Pancreas (tissue), 10 donors: ENCODE measurements around the gene F7. TPM values are rescaled to one million over a fixed set of nuclear protein-coding genes. Genes with fewer than 3 reads are reported as not detected.

Experiments used
- ATAC-seq, 4 donors: fragments of 200-7000 bp; cut with Tn5 transposase; one replicate each; pipeline versions ENCODE4 v1.8.0 to v1.9.1; 2020; ENCODE audit warnings: mild to moderate bottlenecking in 4 of 4, moderate library complexity in 4 of 4
- DNase-seq, 6 donors: peaks; one replicate each; pipeline ENCODE4 v3.0.0-alpha.2; 2020
- FAIRE-seq: peaks from 2 replicates; lab custom pipeline; 2012; peaks lifted over from hg19 to GRCh38; lab: Jason Lieb, UNC
- H3K27ac ChIP-seq, 4 donors: fragments of 200-600 bp; sonication (generic); 1 replicate in 3 of 4; 2 replicates in 1 of 4; pipeline versions ENCODE4 v1.5.0 to v1.8.0; 2020
- H3K27me3 ChIP-seq, 4 donors: fragments of 200-600 bp; one replicate each; pipeline ENCODE4 v1.8.0; 2021
- H3K36me3 ChIP-seq, 3 donors: fragments of 200-600 bp; sonication (generic) in 1 of 3; one replicate each; pipeline versions ENCODE4 v1.5.0 to v1.8.0; 2020 to 2021
- H3K4me1 ChIP-seq, 3 donors: fragments of 200-600 bp; one replicate each; pipeline ENCODE4 v1.8.0; 2021
- H3K4me3 ChIP-seq, 4 donors: fragments of 200-600 bp; sonication (generic) in 2 of 4; one replicate each; pipeline versions ENCODE4 v1.5.0 to v1.8.0; 2020 to 2021
- H3K9me3 ChIP-seq, 4 donors: fragments of 200-600 bp; one replicate each; pipeline ENCODE4 v1.8.0; 2021
- WGBS, 2 donors: extraction: QIAGEN DNeasy Blood & Tissue Kit; methylation state at CpG; one replicate each; pipeline ENCODE4 v1.1.7; 2013; 5-methylcytosine and 5-hydroxymethylcytosine counted together
- intact Hi-C, 3 donors: fragments of 100-400 bp; cut with DNase I; formaldehyde crosslinking; loops; one replicate each; pipeline versions ENCODE4 v1.11.1 to v1.14.2; 2022
- polyA plus RNA-seq, 2 donors: library from polyadenylated mRNA; stranded (reverse); fragments of 200-250 nt; gene quantifications; one replicate each; pipeline ENCODE4 v1.2.3, GENCODE V29; 2013
- total RNA-seq, 6 donors: library from RNA; stranded (reverse); fragmentation: NEBNext Ultra II Directional in 4 of 6; extraction: Animal tissue kit (Norgen Biotek cat#: 25700) in 4 of 6; gene quantifications; one replicate each; pipeline versions ENCODE4 v1.2.1 to v1.2.4, GENCODE V29; 2021 to 2023
- TF ChIP-seq, protein P1 (sequence below), 4 donors: fragments of 200-600 bp; sonication (generic) in 3 of 4; IDR thresholded peaks; one replicate each; pipeline versions ENCODE4 v1.5.0 to v1.8.0; 2021; ENCODE audit warnings: antibody characterized with exemption in 4 of 4
- donor health status: healthy with polysubstance abuse.
- donor health status: DM: no; HTN: no; CAD: no; lungs with moderate emphysema.
- donor health status: DM: no; HTN: no; CAD: no.
- donor health status: control.
- donor health status: control.
- donor health status: Bipolar disorder and iron deficiency.
- donor health status: DM: yes; HTN: yes; CAD: no.
- donor health status: DM: no; HTN: no; CAD: no.
- donor health status: DM: no; HTN: no; CAD: no.
- donor health status: DM: yes; HTN: yes; CAD: no.

Gene F7
- total and polyA plus RNA-seq, 8 donors, result 0.13 to 0.96 (median 0.23) TPM; not detected in 2

DNA sequence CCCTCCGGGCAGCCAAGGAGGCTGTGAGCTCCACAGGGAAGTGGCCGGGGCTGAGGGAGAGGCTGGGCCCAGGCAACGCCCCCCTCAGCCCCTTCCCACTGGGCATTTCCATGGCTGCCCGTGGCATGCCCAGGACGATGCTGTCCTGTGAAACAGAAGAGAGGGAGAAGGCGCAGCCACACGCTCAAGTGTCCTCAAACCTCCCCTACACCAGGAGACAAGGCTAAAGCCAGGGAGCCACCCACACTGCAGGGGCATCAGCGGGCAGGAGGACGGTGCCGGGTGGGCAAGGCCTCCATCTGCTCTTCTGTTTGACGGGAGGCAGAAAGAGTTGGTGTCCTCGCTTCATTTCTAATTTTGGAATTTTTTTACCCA, 38.7 kb downstream of the F7 start:
- TF ChIP-seq, protein P1, sequence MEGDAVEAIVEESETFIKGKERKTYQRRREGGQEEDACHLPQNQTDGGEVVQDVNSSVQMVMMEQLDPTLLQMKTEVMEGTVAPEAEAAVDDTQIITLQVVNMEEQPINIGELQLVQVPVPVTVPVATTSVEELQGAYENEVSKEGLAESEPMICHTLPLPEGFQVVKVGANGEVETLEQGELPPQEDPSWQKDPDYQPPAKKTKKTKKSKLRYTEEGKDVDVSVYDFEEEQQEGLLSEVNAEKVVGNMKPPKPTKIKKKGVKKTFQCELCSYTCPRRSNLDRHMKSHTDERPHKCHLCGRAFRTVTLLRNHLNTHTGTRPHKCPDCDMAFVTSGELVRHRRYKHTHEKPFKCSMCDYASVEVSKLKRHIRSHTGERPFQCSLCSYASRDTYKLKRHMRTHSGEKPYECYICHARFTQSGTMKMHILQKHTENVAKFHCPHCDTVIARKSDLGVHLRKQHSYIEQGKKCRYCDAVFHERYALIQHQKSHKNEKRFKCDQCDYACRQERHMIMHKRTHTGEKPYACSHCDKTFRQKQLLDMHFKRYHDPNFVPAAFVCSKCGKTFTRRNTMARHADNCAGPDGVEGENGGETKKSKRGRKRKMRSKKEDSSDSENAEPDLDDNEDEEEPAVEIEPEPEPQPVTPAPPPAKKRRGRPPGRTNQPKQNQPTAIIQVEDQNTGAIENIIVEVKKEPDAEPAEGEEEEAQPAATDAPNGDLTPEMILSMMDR (IDR thresholded peaks at IDR 0.05), result no peak
- intact Hi-C loops, result no loop called here
- Histone ChIP-seq H3K36me3 (no peaks in the 10 kb centered on the region), H3K4me3 (no peak overlapping the region), H3K4me1 (no peaks in the 10 kb centered on the region), H3K9me3 (no peaks in the 10 kb centered on the region), H3K27ac (no peak overlapping the region), H3K27me3 (no peaks in the 10 kb centered on the region)
- whole genome bisulfite sequencing, 2 donors, result 77 to 90% methylated on average over 12 of the region's 12 CpGs
- no peak for DNase-seq
- no peak for ATAC-seq
- no peak for FAIRE-seq

DNA sequence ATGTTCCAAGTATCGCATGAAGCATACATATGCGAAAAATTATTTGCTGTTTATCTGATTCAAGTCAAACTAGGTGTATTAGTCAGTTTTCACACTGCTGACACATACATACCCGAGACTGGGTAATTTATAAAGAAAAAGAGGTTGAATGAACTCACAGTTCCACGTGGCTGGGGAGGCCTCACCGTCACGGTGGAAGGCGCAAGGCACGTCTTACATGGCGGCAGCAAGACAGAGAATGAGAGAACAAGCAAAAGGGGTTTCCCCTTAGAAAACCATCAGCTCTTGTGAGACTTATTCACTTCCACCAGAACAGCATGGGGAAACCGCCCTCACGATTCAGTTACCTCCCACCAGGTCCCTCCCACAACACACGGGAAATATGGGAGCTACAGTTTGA, 39.9 kb downstream of the F7 start:
- H3K4me3 ChIP-seq, result no peak overlapping the region
- WGBS, 2 donors, result 83 to 92% methylated on average over 12 of the region's 12 CpGs

DNA sequence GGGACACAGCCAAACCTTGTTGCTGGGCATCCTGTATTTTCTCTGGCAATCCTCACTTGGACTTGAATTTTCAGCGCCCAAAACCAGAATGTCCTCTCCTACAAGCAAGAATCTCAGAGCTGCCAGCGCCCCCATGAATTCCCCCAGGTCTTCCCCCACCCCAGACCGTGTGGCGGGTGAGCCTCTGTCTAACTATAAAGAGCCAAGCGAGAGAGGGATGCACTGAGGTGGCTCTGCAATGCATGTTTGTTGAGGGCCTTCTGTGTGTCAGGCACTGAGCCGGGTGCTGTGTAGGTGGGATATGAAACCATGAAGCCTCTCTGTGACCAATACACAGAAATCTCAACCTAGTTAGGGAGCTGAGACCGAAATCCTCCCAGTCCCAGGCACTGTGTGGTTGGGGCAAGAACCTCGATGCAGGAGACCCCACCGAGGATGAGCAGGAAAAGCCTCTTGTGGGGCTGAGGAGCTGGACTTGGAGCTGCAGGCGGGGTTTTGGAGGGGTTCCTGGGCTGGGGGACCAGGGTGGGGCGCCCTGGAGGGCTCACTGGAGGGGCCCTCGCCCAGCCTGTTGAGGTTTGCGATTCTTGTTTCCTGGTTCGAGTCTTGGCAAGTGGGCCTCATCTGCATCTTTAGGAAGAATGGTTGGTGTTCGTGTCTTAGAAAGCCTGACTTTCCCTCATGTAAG, 40.5 kb downstream of the F7 start:
- TF ChIP-seq, protein P1 (IDR thresholded peaks at IDR 0.05), result no peak
- DNase-seq (no peak), ATAC-seq (no peak), FAIRE-seq (no peak)
- H3K27me3 ChIP-seq, result no peaks in the 10 kb centered on the region
- H3K27ac ChIP-seq, result no peak overlapping the region
- WGBS, 2 donors, result 79 to 90% methylated on average over 15 of the region's 15 CpGs
- intact Hi-C loops, result no loop called here
- H3K4me3 ChIP-seq, result no peak overlapping the region
- H3K36me3 ChIP-seq, result no peaks in the 10 kb centered on the region
- no peaks in the 10 kb centered on the region for H3K9me3 ChIP-seq
- H3K4me1 ChIP-seq, result no peaks in the 10 kb centered on the region

More for the DNA sequence above, 39.9 kb downstream of the F7 start:
- no peak for FAIRE-seq
- no peak for DNase-seq
- Histone ChIP-seq H3K27me3 (no peaks in the 10 kb centered on the region), H3K27ac (no peak overlapping the region), H3K36me3 (no peaks in the 10 kb centered on the region), H3K4me1 (no peaks in the 10 kb centered on the region), H3K9me3 (no peaks in the 10 kb centered on the region)
- TF ChIP-seq, protein P1 (IDR thresholded peaks at IDR 0.05), result no peak
- intact Hi-C loops, result no loop called here
- no peak for ATAC-seq

DNA sequence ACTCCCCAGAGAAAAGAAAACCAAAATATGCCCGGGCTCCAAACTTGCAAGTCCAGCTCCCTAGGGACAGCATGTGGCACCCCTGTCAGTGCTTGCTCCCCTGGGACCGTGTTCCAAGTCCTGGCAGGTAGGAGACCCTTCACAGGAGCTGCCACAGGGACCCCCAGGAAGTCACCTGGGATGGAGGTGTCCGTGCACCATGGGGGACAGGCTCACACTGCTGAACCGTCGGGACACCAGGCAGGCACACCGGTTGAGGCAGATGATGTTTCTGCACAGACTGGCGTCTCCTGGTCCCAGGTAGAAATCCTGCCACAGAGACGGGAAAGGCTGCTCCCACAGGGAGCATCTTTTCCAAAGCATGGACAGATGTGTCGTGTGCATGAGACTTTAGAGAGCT, 41.2 kb downstream of the F7 start:
- no peak for ATAC-seq
- intact Hi-C loops, result no loop called here
- FAIRE-seq, result no peak
- H3K27ac ChIP-seq, result no peak overlapping the region
- 69 to 77% methylated on average over 9 of the region's 9 CpGs for WGBS, 2 donors
- DNase-seq, result no peak
- TF ChIP-seq, protein P1 (IDR thresholded peaks at IDR 0.05), result no peak
- H3K27me3 ChIP-seq, result no peaks in the 10 kb centered on the region
- no peaks in the 10 kb centered on the region for H3K4me1 ChIP-seq
- no peaks in the 10 kb centered on the region for H3K9me3 ChIP-seq
- no peaks in the 10 kb centered on the region for H3K36me3 ChIP-seq
- H3K4me3 ChIP-seq, result no peak overlapping the region

DNA sequence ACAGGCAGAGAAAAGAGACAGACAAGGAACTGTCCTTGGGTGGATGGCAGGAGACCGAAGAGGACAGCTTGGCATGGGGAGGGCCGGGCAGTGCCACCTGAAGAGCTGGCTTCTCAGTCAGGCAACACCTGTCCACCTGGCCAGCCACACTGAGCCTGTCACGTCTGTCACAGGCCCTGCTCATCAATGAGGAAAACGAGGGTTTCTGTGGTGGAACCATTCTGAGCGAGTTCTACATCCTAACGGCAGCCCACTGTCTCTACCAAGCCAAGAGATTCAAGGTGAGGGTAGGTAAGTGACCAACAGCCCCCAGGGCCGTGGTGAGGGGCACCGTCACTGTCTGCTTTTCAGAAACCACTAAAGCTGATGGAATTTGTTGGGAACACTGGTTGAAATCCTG, 41.6 kb downstream of the F7 start:
- intact Hi-C loops, result no loop called here
- Histone ChIP-seq H3K36me3 (no peaks in the 10 kb centered on the region), H3K27me3 (no peaks in the 10 kb centered on the region), H3K27ac (no peak overlapping the region), H3K4me1 (no peaks in the 10 kb centered on the region), H3K4me3 (no peak overlapping the region), H3K9me3 (no peaks in the 10 kb centered on the region)
- no peak for DNase-seq
- TF ChIP-seq, protein P1 (IDR thresholded peaks at IDR 0.05), result no peak
- FAIRE-seq, result no peak
- ATAC-seq, result no peak
- WGBS, 2 donors, result 66 to 70% methylated on average over 8 of the region's 8 CpGs
